ENCODE measurements around the gene THAP8.
"Not testable (repeated sequence)": the region's sequence is repeated elsewhere in the genome, so short reads cannot be mapped to it uniquely, and the experiment has no call there.

The THAP8 gene

GRCh38 chr19:36089847-36090246 is 35.8 kb upstream of the THAP8 start:
- H3K9ac ChIP-seq (ENCODE audit: low read depth, low read length), result no peak overlapping the region
- H3K36me3 ChIP-seq (ENCODE audit: insufficient read depth, low read length), result peaks cover 15% of the 10 kb centered on the region
- no peak overlapping the region for H3K4me3 ChIP-seq (ENCODE audit: low read length)
- no peaks in the 10 kb centered on the region for H3K4me1 ChIP-seq (ENCODE audit: control insufficient read depth, insufficient read depth, low read length)
- no peaks in the 10 kb centered on the region for H3K27me3 ChIP-seq (ENCODE audit: control insufficient read depth, insufficient read depth, low read length)
- no peak overlapping the region for H3K4me2 ChIP-seq (ENCODE audit: low read length)
- no peaks in the 10 kb centered on the region for H3K9me3 ChIP-seq (replicated peaks; ENCODE audit: low read length)

- peaks cover 32% of the 10 kb centered on the region for H3K36me3 ChIP-seq (ENCODE audit: insufficient read depth, low read length)
- H3K4me1 ChIP-seq (ENCODE audit: control insufficient read depth, insufficient read depth, low read length), result no peaks in the 10 kb centered on the region
- no peaks in the 10 kb centered on the region for H3K27me3 ChIP-seq (ENCODE audit: control insufficient read depth, insufficient read depth, low read length)
- no peak overlapping the region for H3K4me2 ChIP-seq (ENCODE audit: low read length)
- no peaks in the 10 kb centered on the region for H3K9me3 ChIP-seq (replicated peaks; ENCODE audit: low read length)
- H3K9ac ChIP-seq (ENCODE audit: low read depth, low read length), result no peak overlapping the region
- no peak overlapping the region for H3K4me3 ChIP-seq (ENCODE audit: low read length)
These were observed 32.2 kb upstream of the THAP8 start for GRCh38 chr19:36086326-36086725.

DNA sequence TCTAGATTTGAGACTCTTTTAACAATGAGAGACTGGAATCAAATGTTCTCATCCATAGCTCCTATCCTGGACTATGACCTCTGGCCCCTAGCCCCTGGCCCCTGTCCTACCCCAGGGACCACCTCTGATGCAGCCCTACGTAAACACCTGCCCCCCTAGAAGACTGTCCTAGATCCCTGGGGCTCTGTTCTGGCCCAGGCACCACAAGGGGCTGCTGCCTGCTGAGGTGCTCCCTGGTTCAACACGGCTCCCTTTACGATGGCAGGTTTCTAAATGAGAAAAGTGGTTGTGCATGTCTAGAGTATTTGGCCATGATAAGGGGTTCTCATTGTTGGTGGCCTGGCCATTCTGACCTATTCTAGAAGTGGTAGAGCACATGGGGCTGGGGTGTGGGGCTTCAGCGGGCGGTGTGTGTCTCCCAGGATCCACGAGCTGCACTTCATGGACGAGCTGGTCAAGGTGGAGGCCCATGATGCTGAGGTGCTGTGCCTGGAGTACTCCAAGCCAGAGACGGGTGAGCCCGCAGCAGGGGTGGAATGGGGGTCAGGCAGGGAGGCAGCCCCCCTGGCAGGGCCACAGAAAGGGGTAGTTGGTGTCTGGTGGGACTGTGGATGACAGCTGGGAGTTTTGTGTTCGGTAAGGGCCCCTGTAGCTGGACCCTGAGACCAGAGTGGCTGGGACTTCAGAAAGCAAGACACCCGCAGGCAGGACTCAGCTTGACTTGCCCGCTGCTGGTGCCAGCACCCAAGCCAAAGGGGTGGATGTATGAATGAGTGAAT is 30.3 kb upstream of the THAP8 start:
- no peak overlapping the region for H3K4me3 ChIP-seq (ENCODE audit: low read length)
- H3K4me1 ChIP-seq (ENCODE audit: control insufficient read depth, insufficient read depth, low read length), result no peaks in the 10 kb centered on the region
- no peaks in the 10 kb centered on the region for H3K27me3 ChIP-seq (ENCODE audit: control insufficient read depth, insufficient read depth, low read length)
- no peaks in the 10 kb centered on the region for H3K9me3 ChIP-seq (replicated peaks; ENCODE audit: low read length)
- no peak overlapping the region for H3K9ac ChIP-seq (ENCODE audit: low read depth, low read length)
- no peak overlapping the region for H3K4me2 ChIP-seq (ENCODE audit: low read length)
- H3K36me3 ChIP-seq (ENCODE audit: insufficient read depth, low read length), result peaks cover 35% of the 10 kb centered on the region

DNA sequence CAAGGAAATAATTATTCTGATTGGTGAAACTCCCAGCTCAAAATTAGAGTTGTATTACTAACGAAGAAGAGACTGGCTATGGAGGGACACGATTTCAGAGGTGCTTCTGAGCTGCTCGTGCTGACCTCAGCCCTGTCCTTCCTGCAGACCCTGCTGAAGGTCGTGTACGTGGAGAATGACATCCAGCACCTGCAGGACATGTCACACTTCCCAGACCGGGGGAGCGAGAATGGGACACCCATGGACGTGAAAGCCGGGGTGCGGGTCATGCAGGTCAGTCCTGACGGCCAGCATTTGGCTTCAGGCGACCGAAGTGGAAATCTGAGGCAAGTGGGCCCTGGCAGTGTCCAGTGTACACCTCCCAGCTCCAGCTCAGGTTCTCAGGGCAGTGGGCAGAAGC is 28.8 kb upstream of the THAP8 start:
- no peak overlapping the region for H3K4me2 ChIP-seq (ENCODE audit: low read length)
- H3K4me3 ChIP-seq (ENCODE audit: low read length), result no peak overlapping the region
- H3K9me3 ChIP-seq (replicated peaks; ENCODE audit: low read length), result no peaks in the 10 kb centered on the region
- H3K36me3 ChIP-seq (ENCODE audit: insufficient read depth, low read length), result peaks cover 35% of the 10 kb centered on the region
- no peaks in the 10 kb centered on the region for H3K27me3 ChIP-seq (ENCODE audit: control insufficient read depth, insufficient read depth, low read length)
- no peaks in the 10 kb centered on the region for H3K4me1 ChIP-seq (ENCODE audit: control insufficient read depth, insufficient read depth, low read length)
- no peak overlapping the region for H3K9ac ChIP-seq (ENCODE audit: low read depth, low read length)

DNA sequence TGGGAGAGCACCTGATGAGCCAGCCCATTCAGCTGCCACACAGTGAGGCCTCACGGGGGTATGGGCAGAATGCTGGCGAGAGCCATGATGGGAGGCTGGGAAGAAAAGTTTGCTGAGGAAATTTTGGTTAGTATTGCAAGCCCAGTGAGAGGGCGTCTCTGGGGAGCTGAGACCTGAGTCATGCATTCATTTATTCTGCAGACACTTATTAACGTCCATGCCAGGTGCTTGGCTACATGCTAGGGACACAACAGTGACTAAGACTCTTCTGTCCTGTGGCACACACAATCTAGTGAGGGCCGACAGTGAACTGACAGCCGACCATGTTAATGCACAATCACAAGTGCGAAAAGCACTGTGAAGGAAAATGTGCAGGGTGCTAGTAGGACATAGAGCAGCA is 27.8 kb upstream of the THAP8 start:
- Histone ChIP-seq H3K27me3 (ENCODE audit: control insufficient read depth, insufficient read depth, low read length) (no peaks in the 10 kb centered on the region), H3K9me3 (replicated peaks; ENCODE audit: low read length) (no peaks in the 10 kb centered on the region), H3K4me1 (ENCODE audit: control insufficient read depth, insufficient read depth, low read length) (no peaks in the 10 kb centered on the region), H3K36me3 (ENCODE audit: insufficient read depth, low read length) (peaks cover 35% of the 10 kb centered on the region), H3K4me2 (ENCODE audit: low read length) (no peak overlapping the region), H3K4me3 (ENCODE audit: low read length) (no peak overlapping the region), H3K9ac (ENCODE audit: low read depth, low read length) (no peak overlapping the region)

DNA sequence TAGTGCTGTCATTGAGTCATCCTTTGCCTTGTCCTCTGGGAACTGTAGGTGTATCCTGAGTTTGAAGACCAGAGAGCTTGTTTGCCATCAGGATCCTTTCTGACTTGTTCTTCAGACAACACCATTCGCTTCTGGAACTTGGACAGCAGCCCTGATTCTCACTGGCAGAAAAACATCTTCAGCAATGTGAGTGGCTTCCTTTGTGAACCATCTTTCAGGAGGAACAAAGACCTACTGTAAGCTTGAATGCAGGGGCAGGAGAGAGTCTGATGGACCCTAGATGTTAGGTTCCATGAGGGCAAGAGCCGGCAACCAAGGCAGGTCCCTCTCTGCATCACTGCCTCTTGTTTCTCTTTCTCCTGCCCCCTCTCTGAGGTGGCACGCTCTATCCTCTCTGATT is 27.3 kb upstream of the THAP8 start:
- H3K27me3 ChIP-seq (ENCODE audit: control insufficient read depth, insufficient read depth, low read length), result no peaks in the 10 kb centered on the region
- H3K36me3 ChIP-seq (ENCODE audit: insufficient read depth, low read length), result peaks cover 35% of the 10 kb centered on the region
- H3K9ac ChIP-seq (ENCODE audit: low read depth, low read length), result no peak overlapping the region

GRCh38 chr19:36079389-36079945 is 25.4 kb upstream of the THAP8 start:
- Histone ChIP-seq H3K9me3 (replicated peaks; ENCODE audit: low read length) (no peaks in the 10 kb centered on the region), H3K4me3 (ENCODE audit: low read length) (no peak overlapping the region), H3K36me3 (ENCODE audit: insufficient read depth, low read length) (peaks cover 29% of the 10 kb centered on the region), H3K9ac (ENCODE audit: low read depth, low read length) (no peak overlapping the region), H3K27me3 (ENCODE audit: control insufficient read depth, insufficient read depth, low read length) (no peaks in the 10 kb centered on the region), H3K4me2 (ENCODE audit: low read length) (no peak overlapping the region), H3K4me1 (ENCODE audit: control insufficient read depth, insufficient read depth, low read length) (no peaks in the 10 kb centered on the region)

More for the DNA sequence above, 27.3 kb upstream of the THAP8 start:
- Histone ChIP-seq H3K9me3 (replicated peaks; ENCODE audit: low read length) (no peaks in the 10 kb centered on the region), H3K4me2 (ENCODE audit: low read length) (no peak overlapping the region), H3K4me3 (ENCODE audit: low read length) (no peak overlapping the region), H3K4me1 (ENCODE audit: control insufficient read depth, insufficient read depth, low read length) (no peaks in the 10 kb centered on the region)

DNA sequence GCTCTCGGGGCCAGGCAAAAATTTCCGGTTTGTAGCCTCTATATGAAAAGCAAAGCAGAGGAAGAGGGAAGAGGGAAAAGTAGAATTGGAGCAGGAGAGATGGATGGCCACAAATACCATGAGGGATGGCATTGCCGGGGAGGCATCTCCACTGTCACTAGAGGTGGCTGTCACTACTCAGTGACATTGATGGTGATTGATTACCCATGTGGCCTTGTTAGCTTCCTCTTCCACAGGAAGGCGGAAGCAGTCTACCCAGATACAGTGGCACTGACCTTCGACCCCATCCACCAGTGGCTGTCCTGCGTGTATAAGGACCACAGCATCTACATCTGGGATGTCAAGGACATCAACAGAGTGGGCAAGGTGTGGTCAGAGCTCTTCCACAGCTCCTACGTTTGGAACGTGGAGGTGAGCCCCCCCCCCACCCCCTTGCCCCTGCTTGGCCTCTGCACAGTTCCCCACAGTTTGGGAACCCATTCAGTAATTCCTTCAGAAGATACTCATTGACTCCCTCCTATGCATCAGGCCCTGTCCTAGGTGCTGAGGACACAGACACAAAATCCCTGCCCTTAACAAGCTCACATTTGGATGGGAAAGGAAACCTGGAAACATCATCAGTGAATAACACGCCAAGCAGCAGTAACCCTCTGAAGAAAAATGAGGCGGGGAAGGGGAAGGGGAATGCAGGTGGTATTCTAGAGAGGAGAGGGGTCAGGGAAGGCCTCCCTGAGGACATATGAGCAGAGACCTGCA is 19.2 kb upstream of the THAP8 start:
- Histone ChIP-seq H3K4me1 (ENCODE audit: control insufficient read depth, insufficient read depth, low read length) (peaks cover 5% of the 10 kb centered on the region), H3K4me3 (ENCODE audit: low read length) (no peak overlapping the region), H3K9me3 (replicated peaks; ENCODE audit: low read length) (no peaks in the 10 kb centered on the region), H3K9ac (ENCODE audit: low read depth, low read length) (no peak overlapping the region), H3K36me3 (ENCODE audit: insufficient read depth, low read length) (peaks cover 6% of the 10 kb centered on the region), H3K4me2 (ENCODE audit: low read length) (no peak overlapping the region), H3K27me3 (ENCODE audit: control insufficient read depth, insufficient read depth, low read length) (no peaks in the 10 kb centered on the region)

GRCh38 chr19:36072081-36072480 is 18.0 kb upstream of the THAP8 start:
- peaks cover 5% of the 10 kb centered on the region for H3K4me1 ChIP-seq (ENCODE audit: control insufficient read depth, insufficient read depth, low read length)
- H3K36me3 ChIP-seq (ENCODE audit: insufficient read depth, low read length), result peaks cover 15% of the 10 kb centered on the region
- no peak overlapping the region for H3K9ac ChIP-seq (ENCODE audit: low read depth, low read length)
- no peak overlapping the region for H3K4me3 ChIP-seq (ENCODE audit: low read length)
- no peaks in the 10 kb centered on the region for H3K27me3 ChIP-seq (ENCODE audit: control insufficient read depth, insufficient read depth, low read length)
- H3K9me3 ChIP-seq (replicated peaks; ENCODE audit: low read length), result no peaks in the 10 kb centered on the region
- no peak overlapping the region for H3K4me2 ChIP-seq (ENCODE audit: low read length)

GRCh38 chr19:36068810-36069499 is 14.9 kb upstream of the THAP8 start:
- not testable (repeated sequence) for H3K9me3 ChIP-seq (replicated peaks; ENCODE audit: low read length); H3K9ac ChIP-seq (ENCODE audit: low read depth, low read length); H3K4me3 ChIP-seq (ENCODE audit: low read length); H3K4me1 ChIP-seq (ENCODE audit: control insufficient read depth, insufficient read depth, low read length); H3K4me2 ChIP-seq (ENCODE audit: low read length); H3K27me3 ChIP-seq (ENCODE audit: control insufficient read depth, insufficient read depth, low read length)
- H3K36me3 ChIP-seq (ENCODE audit: insufficient read depth, low read length), result peaks cover 33% of the 10 kb centered on the region

DNA sequence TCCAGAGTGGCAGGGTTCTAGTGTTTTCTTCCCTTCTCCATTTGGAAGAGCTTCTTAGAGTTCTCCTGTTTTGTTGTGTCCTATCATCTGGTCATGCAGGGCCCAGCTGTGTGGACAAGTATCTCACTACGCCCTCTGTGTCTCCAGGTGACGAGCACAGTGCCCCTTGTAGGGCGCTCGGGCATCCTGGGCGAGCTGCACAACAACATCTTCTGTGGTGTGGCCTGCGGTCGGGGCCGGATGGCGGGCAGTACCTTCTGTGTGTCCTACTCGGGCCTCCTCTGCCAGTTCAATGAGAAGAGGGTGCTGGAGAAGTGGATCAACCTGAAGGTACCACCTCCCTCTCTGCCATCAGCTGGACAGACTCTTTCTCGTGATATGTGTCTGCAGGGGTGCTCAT is 13.6 kb upstream of the THAP8 start:
- Histone ChIP-seq H3K27me3 (ENCODE audit: control insufficient read depth, insufficient read depth, low read length) (no peaks in the 10 kb centered on the region), H3K9me3 (replicated peaks; ENCODE audit: low read length) (no peaks in the 10 kb centered on the region), H3K9ac (ENCODE audit: low read depth, low read length) (no peak overlapping the region), H3K4me1 (ENCODE audit: control insufficient read depth, insufficient read depth, low read length) (peaks cover 5% of the 10 kb centered on the region), H3K36me3 (ENCODE audit: insufficient read depth, low read length) (peaks cover 35% of the 10 kb centered on the region), H3K4me2 (ENCODE audit: low read length) (no peak overlapping the region), H3K4me3 (ENCODE audit: low read length) (no peak overlapping the region)
